Breast epithelium (tissue), 4 donors: Measurements from ENCODE around the gene PIGK. TPM values are rescaled to one million over a fixed set of nuclear protein-coding genes. Genes with fewer than 3 reads are reported as not detected.

Experiments used
- DNase-seq, 2 donors: peaks; one replicate each; pipeline ENCODE4 v3.0.0-alpha.2; 2019; ENCODE audit warnings: low spot score in 2 of 2
- H3K27ac ChIP-seq, 2 donors: fragments of 200-600 bp; sonication (generic) in 1 of 2; one replicate each; pipeline ENCODE4 v1.5.1; 2016 to 2019; ENCODE audit warnings: mild to moderate bottlenecking in 1 of 2
- H3K27me3 ChIP-seq, 2 donors: fragments of 200-600 bp; sonication (generic) in 1 of 2; one replicate each; pipeline versions ENCODE4 v1.5.1 to v1.6.0; 2017 to 2019; ENCODE audit warnings: control low read depth in 1 of 2, mild to moderate bottlenecking in 1 of 2
- H3K36me3 ChIP-seq: fragments of 200-600 bp; one replicate; pipeline ENCODE4 v1.5.1; 2019
- H3K4me1 ChIP-seq, 2 donors: fragments of 200-600 bp; sonication (generic); one replicate each; pipeline ENCODE4 v1.5.1; 2016 to 2019; ENCODE audit warnings: control low read depth in 1 of 2
- H3K4me3 ChIP-seq, 3 donors: fragments of 200-600 bp; sonication (generic); 1 replicate in 2 of 3; 2 replicates in 1 of 3; pipeline ENCODE4 v1.5.1; 2016 to 2019; ENCODE audit warnings: mild to moderate bottlenecking in 3 of 3, moderate library complexity in 2 of 3
- H3K9me3 ChIP-seq, 2 donors: fragments of 200-600 bp; sonication (generic) in 1 of 2; one replicate each; pipeline ENCODE4 v1.5.1; 2016 to 2019; ENCODE audit warnings: control low read depth in 1 of 2
- CTCF ChIP-seq, 3 donors: fragments of 450-650 bp; IDR thresholded peaks; one replicate each; pipeline ENCODE4 v1.5.1; 2016 to 2017; ENCODE audit warnings: antibody characterized with exemption in 3 of 3, mild to moderate bottlenecking in 3 of 3, moderate library complexity in 3 of 3
- POLR2A ChIP-seq: fragments of 450-650 bp; IDR thresholded peaks from one replicate; pipeline ENCODE4 v1.6.1; 2016; ENCODE audit warnings: antibody characterized with exemption, mild to moderate bottlenecking, moderate library complexity
- POLR2AphosphoS5 ChIP-seq, 3 donors: sonication (generic); formaldehyde crosslinking; IDR thresholded peaks; one replicate each; pipeline ENCODE4 v1.6.1; 2017; ENCODE audit warnings: antibody characterized with exemption in 3 of 3
- intact Hi-C: fragments of 100-400 bp; cut with DNase I; formaldehyde crosslinking; loops from one replicate; pipeline ENCODE4 v1.15.1; 2023; ENCODE audit warnings: low total_unique reads
- total RNA-seq, 3 donors: library from RNA; depleted of rRNA; stranded (reverse); fragments of >200 nt; gene quantifications; one replicate each; pipeline ENCODE4 v1.1.0, GENCODE V29; 2016

Gene PIGK
- total RNA-seq, 3 donors from 2014 or later, result 18.9 to 35.6 (median 22.6) TPM

- TF ChIP-seq POLR2AphosphoS5 (IDR thresholded peaks at IDR 0.05) (no peak), CTCF (IDR thresholded peaks at IDR 0.05) (no peak), POLR2A (no peak)
- no peaks in the 10 kb centered on the region for H3K9me3 ChIP-seq
- H3K4me3 ChIP-seq, result no peak overlapping the region
- H3K27ac ChIP-seq, result no peak overlapping the region
- no peaks in the 10 kb centered on the region for H3K4me1 ChIP-seq
- H3K27me3 ChIP-seq, result no peaks in the 10 kb centered on the region
- no peaks in the 10 kb centered on the region for H3K36me3 ChIP-seq
- no peak for DNase-seq
- intact Hi-C loops, result no loop called here
These were observed 114.6 kb downstream of the PIGK start for GRCh38 chr1:77104672-77105071.

- Histone ChIP-seq H3K27me3 (no peaks in the 10 kb centered on the region), H3K9me3 (no peaks in the 10 kb centered on the region), H3K4me1 (no peaks in the 10 kb centered on the region), H3K27ac (no peak overlapping the region), H3K4me3 (no peak overlapping the region), H3K36me3 (no peaks in the 10 kb centered on the region)
- intact Hi-C loops, result no loop called here
- TF ChIP-seq POLR2AphosphoS5 (IDR thresholded peaks at IDR 0.05) (no peak), CTCF (IDR thresholded peaks at IDR 0.05) (no peak), POLR2A (no peak)
- DNase-seq, result no peak
These were observed 115.7 kb downstream of the PIGK start for GRCh38 chr1:77103486-77103885.

GRCh38 chr1:77100875-77101274 is 118.4 kb downstream of the PIGK start:
- TF ChIP-seq POLR2AphosphoS5 (IDR thresholded peaks at IDR 0.05), result no peak
- TF ChIP-seq POLR2A, result no peak
- TF ChIP-seq CTCF (IDR thresholded peaks at IDR 0.05), result no peak
- intact Hi-C loops, result no loop called here
- no peaks in the 10 kb centered on the region for H3K9me3 ChIP-seq
- no peaks in the 10 kb centered on the region for H3K36me3 ChIP-seq
- no peak overlapping the region for H3K27ac ChIP-seq
- no peak for DNase-seq
- H3K4me1 ChIP-seq, result no peaks in the 10 kb centered on the region
- H3K4me3 ChIP-seq, result no peak overlapping the region
- no peaks in the 10 kb centered on the region for H3K27me3 ChIP-seq

GRCh38 chr1:77096496-77097255 is 122.6 kb downstream of the PIGK start:
- no peak for DNase-seq
- Histone ChIP-seq H3K9me3 (no peaks in the 10 kb centered on the region), H3K27me3 (no peaks in the 10 kb centered on the region), H3K4me1 (no peaks in the 10 kb centered on the region), H3K36me3 (no peaks in the 10 kb centered on the region), H3K4me3 (no peak overlapping the region), H3K27ac (no peak overlapping the region)
- TF ChIP-seq POLR2AphosphoS5 (IDR thresholded peaks at IDR 0.05) (no peak), POLR2A (no peak), CTCF (IDR thresholded peaks at IDR 0.05) (no peak)
- intact Hi-C loops, result no loop called here

GRCh38 chr1:77095236-77095635 is 124.0 kb downstream of the PIGK start:
- H3K4me1 ChIP-seq, result no peaks in the 10 kb centered on the region
- no peak for TF ChIP-seq CTCF (IDR thresholded peaks at IDR 0.05)
- no peak for TF ChIP-seq POLR2A
- TF ChIP-seq POLR2AphosphoS5 (IDR thresholded peaks at IDR 0.05), result no peak
- intact Hi-C loops, result no loop called here
- no peak overlapping the region for H3K27ac ChIP-seq
- DNase-seq, result no peak
- H3K36me3 ChIP-seq, result no peaks in the 10 kb centered on the region
- H3K27me3 ChIP-seq, result no peaks in the 10 kb centered on the region
- no peaks in the 10 kb centered on the region for H3K9me3 ChIP-seq
- no peak overlapping the region for H3K4me3 ChIP-seq
